Thyroid gland (tissue), 4 donors: Measurements from ENCODE around the gene MRPL16.

Experiments
- CTCF ChIP-seq, 6 experiments: fragments of 200-600 bp in 3 of 6; fragments of 450-650 bp in 3 of 6; sonication (generic) in 3 of 6; IDR thresholded peaks; one replicate each; pipeline ENCODE4 v1.5.1; 2016 to 2019; ENCODE audit warnings: antibody characterized with exemption in 6 of 6, mild to moderate bottlenecking in 2 of 6, inconsistent platforms in 1 of 6, moderate library complexity in 1 of 6
- POLR2A ChIP-seq, 2 donors: fragments of 450-650 bp; IDR thresholded peaks; one replicate each; pipeline ENCODE4 v1.6.1; 2017; ENCODE audit warnings: antibody characterized with exemption in 2 of 2, mild to moderate bottlenecking in 2 of 2, moderate library complexity in 1 of 2

GRCh38 chr11:59818572-59818971 is 8.0 kb upstream of the MRPL16 start:
- TF ChIP-seq CTCF (IDR thresholded peaks at IDR 0.05) (no peak), POLR2A (IDR thresholded peaks at IDR 0.05) (no peak)
